A673 (cell line): Measurements from ENCODE around the gene IL6R.

ENCODE experiments used
- CTCF ChIP-seq: fragments of 300-800, 200-600 bp; sonication (generic); conservative IDR thresholded peaks from 2 replicates; pipeline ENCODE4 v1.5.1; 2017; ENCODE audit warnings: low read depth, mild to moderate bottlenecking, antibody characterized with exemption, low read length, moderate library complexity, mixed read lengths
- EZH2 ChIP-seq: fragments of 200-600 bp; sonication (generic); IDR thresholded peaks from 2 replicates; pipeline ENCODE4 v1.6.1; 2017; ENCODE audit warnings: borderline replicate concordance, low read depth, mild to moderate bottlenecking, mixed read lengths, antibody characterized with exemption, low read length; ENCODE audit not compliant: poor library complexity, severe bottlenecking

- TF ChIP-seq CTCF (no peak), EZH2 (no peak)
These were observed 36.2 kb downstream of the IL6R start for GRCh38 chr1:154441241-154441888.
